HEK293 (cell line): ENCODE results near the gene PTPN3.

ENCODE experiments used
- HOXA7 ChIP-seq: sonication (generic); formaldehyde crosslinking; IDR thresholded peaks from 2 replicates; pipeline ENCODE4 v1.8.1; 2022; ENCODE audit warnings: missing genetic modification reagents, borderline replicate concordance
- ZBTB17 ChIP-seq: fragments of 450-650 bp; formaldehyde crosslinking; IDR thresholded peaks from 2 replicates; pipeline ENCODE4 v1.5.1; 2016; ENCODE audit warnings: missing biosample characterization, missing genetic modification characterization
- ZBTB20 ChIP-seq: fragments of 450-650 bp; formaldehyde crosslinking; IDR thresholded peaks from 2 replicates; pipeline ENCODE4 v1.5.1; 2016; ENCODE audit warnings: missing biosample characterization, missing genetic modification characterization
- ZNF133 ChIP-seq: fragments of 450-650 bp; formaldehyde crosslinking; IDR thresholded peaks from 2 replicates; pipeline ENCODE4 v1.5.1; 2016; ENCODE audit warnings: missing biosample characterization, missing genetic modification characterization
- ZNF19 ChIP-seq: fragments of 450-650 bp; formaldehyde crosslinking; IDR thresholded peaks from 2 replicates; pipeline ENCODE4; 2016; ENCODE audit warnings: missing biosample characterization, missing genetic modification characterization, low read depth
- ZNF2 ChIP-seq: fragments of 450-650 bp; formaldehyde crosslinking; IDR thresholded peaks from 2 replicates; pipeline ENCODE4 v1.5.1; 2016; ENCODE audit warnings: missing biosample characterization, missing genetic modification characterization
- ZNF221 ChIP-seq: fragments of 450-650 bp; formaldehyde crosslinking; IDR thresholded peaks from 2 replicates; pipeline ENCODE4 v1.5.1; 2017; ENCODE audit warnings: missing biosample characterization, missing genetic modification characterization, borderline replicate concordance
- ZNF24 ChIP-seq: fragments of 450-650 bp; formaldehyde crosslinking; IDR thresholded peaks from 2 replicates; pipeline ENCODE4 v1.5.1; 2016; ENCODE audit warnings: missing biosample characterization, missing genetic modification characterization
- ZNF335 ChIP-seq: fragments of 450-650 bp; formaldehyde crosslinking; conservative IDR thresholded peaks from 2 replicates; pipeline ENCODE4 v1.5.1; 2016; ENCODE audit warnings: missing biosample characterization, missing genetic modification characterization
- ZNF366 ChIP-seq: fragments of 450-650 bp; formaldehyde crosslinking; conservative IDR thresholded peaks from 2 replicates; pipeline ENCODE4 v1.5.1; 2016; ENCODE audit warnings: missing biosample characterization, missing genetic modification characterization
- ZNF37A ChIP-seq: fragments of 450-650 bp; IDR thresholded peaks from 2 replicates; pipeline ENCODE4 v1.5.1; 2018; ENCODE audit warnings: missing biosample characterization, missing genetic modification characterization
- ZNF473 ChIP-seq: fragments of 450-650 bp; formaldehyde crosslinking; IDR thresholded peaks from 2 replicates; pipeline ENCODE4 v1.5.1; 2017; ENCODE audit warnings: missing biosample characterization, missing genetic modification characterization
- ZNF521 ChIP-seq: fragments of 450-650 bp; formaldehyde crosslinking; IDR thresholded peaks from 2 replicates; pipeline ENCODE4 v1.5.1; 2017; ENCODE audit warnings: missing biosample characterization, mild to moderate bottlenecking, missing genetic modification characterization
- ZNF629 ChIP-seq: fragments of 450-650 bp; formaldehyde crosslinking; IDR thresholded peaks from 2 replicates; pipeline ENCODE4 v1.5.1; 2017; ENCODE audit warnings: missing biosample characterization, missing genetic modification characterization
- ZNF654 ChIP-seq: fragments of 450-650 bp; formaldehyde crosslinking; IDR thresholded peaks from 2 replicates; pipeline ENCODE4 v1.5.1; 2016; ENCODE audit warnings: low read depth, missing biosample characterization, missing genetic modification characterization
- ZNF830 ChIP-seq: fragments of 450-650 bp; IDR thresholded peaks from 2 replicates; pipeline ENCODE4 v1.5.0; 2018; ENCODE audit warnings: missing biosample characterization, missing genetic modification characterization, low read depth, mild to moderate bottlenecking, moderate library complexity
- TF ChIP-seq, protein P1 (sequence below): fragments of 450-650 bp; formaldehyde crosslinking; IDR thresholded peaks from 2 replicates; pipeline ENCODE4 v1.5.1; 2017; ENCODE audit warnings: missing biosample characterization, missing genetic modification characterization
- TF ChIP-seq, protein P2 (sequence below): fragments of 450-650 bp; IDR thresholded peaks from 2 replicates; pipeline ENCODE4 v1.5.1; 2018; ENCODE audit warnings: missing biosample characterization, mild to moderate bottlenecking, missing genetic modification characterization
- TF ChIP-seq, protein P3 (sequence below): fragments of 450-650 bp; formaldehyde crosslinking; IDR thresholded peaks from 2 replicates; pipeline ENCODE4 v1.5.1; 2016; ENCODE audit warnings: missing biosample characterization, missing genetic modification characterization
- TF ChIP-seq, protein P4 (sequence below): fragments of 450-650 bp; formaldehyde crosslinking; IDR thresholded peaks from 2 replicates; pipeline ENCODE4 v1.5.1; 2016; ENCODE audit warnings: missing biosample characterization, missing genetic modification characterization
- TF ChIP-seq, protein P5 (sequence below): fragments of 450-650 bp; formaldehyde crosslinking; IDR thresholded peaks from 2 replicates; pipeline ENCODE4 v1.5.1; 2016; ENCODE audit warnings: missing biosample characterization, missing genetic modification characterization
- TF ChIP-seq, protein P6 (sequence below): fragments of 450-650 bp; formaldehyde crosslinking; IDR thresholded peaks from 2 replicates; pipeline ENCODE4 v1.5.1; 2016; ENCODE audit warnings: missing biosample characterization, missing genetic modification characterization, borderline replicate concordance

Gene PTPN3

DNA sequence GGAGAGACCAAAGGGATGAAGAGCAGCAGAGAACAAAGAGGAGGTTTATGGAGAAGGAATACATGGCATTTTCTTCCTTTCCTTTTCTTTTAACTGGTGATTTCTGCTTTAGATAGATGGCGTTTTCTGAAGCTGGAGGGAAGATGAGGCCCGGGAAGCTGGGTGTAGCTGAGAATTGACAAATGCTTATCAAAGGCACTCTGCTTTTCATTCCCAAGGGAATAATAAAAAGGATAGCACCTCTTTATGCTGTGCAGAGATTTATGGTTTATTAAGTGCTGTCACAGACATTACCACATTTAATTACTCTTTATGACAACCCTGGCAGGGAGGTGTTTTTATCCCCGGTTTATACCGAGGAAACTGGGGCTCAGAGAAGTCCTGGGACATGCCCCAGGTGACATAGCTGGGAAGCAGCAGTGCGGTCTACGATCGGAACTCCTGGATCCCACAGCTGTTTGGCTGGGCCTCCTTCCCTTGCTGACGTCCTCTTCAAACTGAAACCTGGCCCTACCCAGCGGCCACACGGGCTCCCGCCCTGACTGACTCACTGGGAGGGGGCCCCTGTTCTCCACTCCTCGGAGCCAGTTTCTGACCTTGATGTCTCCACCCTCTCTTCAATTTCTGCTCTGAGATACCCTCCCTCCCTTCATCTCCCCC is 169.0 kb downstream of the PTPN3 start (continued):
- TF ChIP-seq, protein P1, sequence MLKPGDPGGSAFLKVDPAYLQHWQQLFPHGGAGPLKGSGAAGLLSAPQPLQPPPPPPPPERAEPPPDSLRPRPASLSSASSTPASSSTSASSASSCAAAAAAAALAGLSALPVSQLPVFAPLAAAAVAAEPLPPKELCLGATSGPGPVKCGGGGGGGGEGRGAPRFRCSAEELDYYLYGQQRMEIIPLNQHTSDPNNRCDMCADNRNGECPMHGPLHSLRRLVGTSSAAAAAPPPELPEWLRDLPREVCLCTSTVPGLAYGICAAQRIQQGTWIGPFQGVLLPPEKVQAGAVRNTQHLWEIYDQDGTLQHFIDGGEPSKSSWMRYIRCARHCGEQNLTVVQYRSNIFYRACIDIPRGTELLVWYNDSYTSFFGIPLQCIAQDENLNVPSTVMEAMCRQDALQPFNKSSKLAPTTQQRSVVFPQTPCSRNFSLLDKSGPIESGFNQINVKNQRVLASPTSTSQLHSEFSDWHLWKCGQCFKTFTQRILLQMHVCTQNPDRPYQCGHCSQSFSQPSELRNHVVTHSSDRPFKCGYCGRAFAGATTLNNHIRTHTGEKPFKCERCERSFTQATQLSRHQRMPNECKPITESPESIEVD (tag by site-specific recombination), result no peak
- no peak for TF ChIP-seq ZNF521 (tag by site-specific recombination)
- TF ChIP-seq ZBTB17 (tag by site-specific recombination), result peak; percentile 54; the same call in 1 of the 2 replicates
- TF ChIP-seq, protein P2, sequence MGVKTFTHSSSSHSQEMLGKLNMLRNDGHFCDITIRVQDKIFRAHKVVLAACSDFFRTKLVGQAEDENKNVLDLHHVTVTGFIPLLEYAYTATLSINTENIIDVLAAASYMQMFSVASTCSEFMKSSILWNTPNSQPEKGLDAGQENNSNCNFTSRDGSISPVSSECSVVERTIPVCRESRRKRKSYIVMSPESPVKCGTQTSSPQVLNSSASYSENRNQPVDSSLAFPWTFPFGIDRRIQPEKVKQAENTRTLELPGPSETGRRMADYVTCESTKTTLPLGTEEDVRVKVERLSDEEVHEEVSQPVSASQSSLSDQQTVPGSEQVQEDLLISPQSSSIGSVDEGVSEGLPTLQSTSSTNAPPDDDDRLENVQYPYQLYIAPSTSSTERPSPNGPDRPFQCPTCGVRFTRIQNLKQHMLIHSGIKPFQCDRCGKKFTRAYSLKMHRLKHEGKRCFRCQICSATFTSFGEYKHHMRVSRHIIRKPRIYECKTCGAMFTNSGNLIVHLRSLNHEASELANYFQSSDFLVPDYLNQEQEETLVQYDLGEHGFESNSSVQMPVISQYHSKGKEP, result no peak
- TF ChIP-seq ZNF366 (tag by site-specific recombination), result no peak
- TF ChIP-seq, protein P3, sequence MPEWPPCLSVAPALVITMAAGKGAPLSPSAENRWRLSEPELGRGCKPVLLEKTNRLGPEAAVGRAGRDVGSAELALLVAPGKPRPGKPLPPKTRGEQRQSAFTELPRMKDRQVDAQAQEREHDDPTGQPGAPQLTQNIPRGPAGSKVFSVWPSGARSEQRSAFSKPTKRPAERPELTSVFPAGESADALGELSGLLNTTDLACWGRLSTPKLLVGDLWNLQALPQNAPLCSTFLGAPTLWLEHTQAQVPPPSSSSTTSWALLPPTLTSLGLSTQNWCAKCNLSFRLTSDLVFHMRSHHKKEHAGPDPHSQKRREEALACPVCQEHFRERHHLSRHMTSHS (tag by site-specific recombination), result no peak
- no peak for TF ChIP-seq ZNF830 (tag by site-specific recombination)
- TF ChIP-seq ZNF654 (tag by site-specific recombination), result no peak
- TF ChIP-seq ZNF2 (tag by site-specific recombination), result no peak
- peak; percentile 40; the same call in 1 of the 2 replicates for TF ChIP-seq ZNF629
- no peak; the same call in 1 of the 2 replicates for TF ChIP-seq ZNF335
- TF ChIP-seq, protein P4, sequence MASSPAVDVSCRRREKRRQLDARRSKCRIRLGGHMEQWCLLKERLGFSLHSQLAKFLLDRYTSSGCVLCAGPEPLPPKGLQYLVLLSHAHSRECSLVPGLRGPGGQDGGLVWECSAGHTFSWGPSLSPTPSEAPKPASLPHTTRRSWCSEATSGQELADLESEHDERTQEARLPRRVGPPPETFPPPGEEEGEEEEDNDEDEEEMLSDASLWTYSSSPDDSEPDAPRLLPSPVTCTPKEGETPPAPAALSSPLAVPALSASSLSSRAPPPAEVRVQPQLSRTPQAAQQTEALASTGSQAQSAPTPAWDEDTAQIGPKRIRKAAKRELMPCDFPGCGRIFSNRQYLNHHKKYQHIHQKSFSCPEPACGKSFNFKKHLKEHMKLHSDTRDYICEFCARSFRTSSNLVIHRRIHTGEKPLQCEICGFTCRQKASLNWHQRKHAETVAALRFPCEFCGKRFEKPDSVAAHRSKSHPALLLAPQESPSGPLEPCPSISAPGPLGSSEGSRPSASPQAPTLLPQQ (tag by site-specific recombination), result 0 out of 2 replicates have a peak, but pooled peaks have one; percentile 19
- TF ChIP-seq, protein P5, sequence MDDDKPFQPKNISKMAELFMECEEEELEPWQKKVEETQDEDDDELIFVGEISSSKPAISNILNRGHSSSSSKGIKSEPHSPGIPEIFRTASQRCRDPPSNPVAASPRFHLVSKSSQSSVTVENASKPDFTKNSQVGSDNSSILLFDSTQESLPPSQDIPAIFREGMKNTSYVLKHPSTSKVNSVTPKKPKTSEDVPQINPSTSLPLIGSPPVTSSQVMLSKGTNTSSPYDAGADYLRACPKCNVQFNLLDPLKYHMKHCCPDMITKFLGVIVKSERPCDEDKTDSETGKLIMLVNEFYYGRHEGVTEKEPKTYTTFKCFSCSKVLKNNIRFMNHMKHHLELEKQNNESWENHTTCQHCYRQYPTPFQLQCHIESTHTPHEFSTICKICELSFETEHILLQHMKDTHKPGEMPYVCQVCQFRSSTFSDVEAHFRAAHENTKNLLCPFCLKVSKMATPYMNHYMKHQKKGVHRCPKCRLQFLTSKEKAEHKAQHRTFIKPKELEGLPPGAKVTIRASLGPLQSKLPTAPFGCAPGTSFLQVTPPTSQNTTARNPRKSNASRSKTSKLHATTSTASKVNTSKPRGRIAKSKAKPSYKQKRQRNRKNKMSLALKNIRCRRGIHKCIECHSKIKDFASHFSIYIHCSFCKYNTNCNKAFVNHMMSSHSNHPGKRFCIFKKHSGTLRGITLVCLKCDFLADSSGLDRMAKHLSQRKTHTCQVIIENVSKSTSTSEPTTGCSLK, result no peak
- TF ChIP-seq, protein P6, sequence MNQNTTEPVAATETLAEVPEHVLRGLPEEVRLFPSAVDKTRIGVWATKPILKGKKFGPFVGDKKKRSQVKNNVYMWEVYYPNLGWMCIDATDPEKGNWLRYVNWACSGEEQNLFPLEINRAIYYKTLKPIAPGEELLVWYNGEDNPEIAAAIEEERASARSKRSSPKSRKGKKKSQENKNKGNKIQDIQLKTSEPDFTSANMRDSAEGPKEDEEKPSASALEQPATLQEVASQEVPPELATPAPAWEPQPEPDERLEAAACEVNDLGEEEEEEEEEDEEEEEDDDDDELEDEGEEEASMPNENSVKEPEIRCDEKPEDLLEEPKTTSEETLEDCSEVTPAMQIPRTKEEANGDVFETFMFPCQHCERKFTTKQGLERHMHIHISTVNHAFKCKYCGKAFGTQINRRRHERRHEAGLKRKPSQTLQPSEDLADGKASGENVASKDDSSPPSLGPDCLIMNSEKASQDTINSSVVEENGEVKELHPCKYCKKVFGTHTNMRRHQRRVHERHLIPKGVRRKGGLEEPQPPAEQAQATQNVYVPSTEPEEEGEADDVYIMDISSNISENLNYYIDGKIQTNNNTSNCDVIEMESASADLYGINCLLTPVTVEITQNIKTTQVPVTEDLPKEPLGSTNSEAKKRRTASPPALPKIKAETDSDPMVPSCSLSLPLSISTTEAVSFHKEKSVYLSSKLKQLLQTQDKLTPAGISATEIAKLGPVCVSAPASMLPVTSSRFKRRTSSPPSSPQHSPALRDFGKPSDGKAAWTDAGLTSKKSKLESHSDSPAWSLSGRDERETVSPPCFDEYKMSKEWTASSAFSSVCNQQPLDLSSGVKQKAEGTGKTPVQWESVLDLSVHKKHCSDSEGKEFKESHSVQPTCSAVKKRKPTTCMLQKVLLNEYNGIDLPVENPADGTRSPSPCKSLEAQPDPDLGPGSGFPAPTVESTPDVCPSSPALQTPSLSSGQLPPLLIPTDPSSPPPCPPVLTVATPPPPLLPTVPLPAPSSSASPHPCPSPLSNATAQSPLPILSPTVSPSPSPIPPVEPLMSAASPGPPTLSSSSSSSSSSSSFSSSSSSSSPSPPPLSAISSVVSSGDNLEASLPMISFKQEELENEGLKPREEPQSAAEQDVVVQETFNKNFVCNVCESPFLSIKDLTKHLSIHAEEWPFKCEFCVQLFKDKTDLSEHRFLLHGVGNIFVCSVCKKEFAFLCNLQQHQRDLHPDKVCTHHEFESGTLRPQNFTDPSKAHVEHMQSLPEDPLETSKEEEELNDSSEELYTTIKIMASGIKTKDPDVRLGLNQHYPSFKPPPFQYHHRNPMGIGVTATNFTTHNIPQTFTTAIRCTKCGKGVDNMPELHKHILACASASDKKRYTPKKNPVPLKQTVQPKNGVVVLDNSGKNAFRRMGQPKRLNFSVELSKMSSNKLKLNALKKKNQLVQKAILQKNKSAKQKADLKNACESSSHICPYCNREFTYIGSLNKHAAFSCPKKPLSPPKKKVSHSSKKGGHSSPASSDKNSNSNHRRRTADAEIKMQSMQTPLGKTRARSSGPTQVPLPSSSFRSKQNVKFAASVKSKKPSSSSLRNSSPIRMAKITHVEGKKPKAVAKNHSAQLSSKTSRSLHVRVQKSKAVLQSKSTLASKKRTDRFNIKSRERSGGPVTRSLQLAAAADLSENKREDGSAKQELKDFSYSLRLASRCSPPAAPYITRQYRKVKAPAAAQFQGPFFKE (tag by site-specific recombination), result no peak
- TF ChIP-seq ZNF24 (tag by site-specific recombination), result no peak
- no peak for TF ChIP-seq ZNF221 (tag by site-specific recombination)
- no peak for TF ChIP-seq ZNF37A (tag by site-specific recombination)
- TF ChIP-seq HOXA7, result no peak
- no peak for TF ChIP-seq ZNF473 (tag by site-specific recombination)
- peak; percentile 60 for TF ChIP-seq ZBTB20 (tag by site-specific recombination)
- TF ChIP-seq ZNF133 (tag by site-specific recombination), result no peak
- TF ChIP-seq ZNF19, result no peak
